Measurements from ENCODE around the gene TWIST1. TPM values are rescaled to one million over a fixed set of nuclear protein-coding genes. Genes with fewer than 3 reads are reported as not detected.
A peak's percentile ranks its signal among the peaks of the same experiment; 100 is the strongest.

TWIST1 gene
- total and polyA plus RNA-seq, 2 experiments from 2014 or later: 0.24 TPM

- peaks cover 13% of the 10 kb centered on the region; the same call in 1 of the 2 replicates for H4K20me1 ChIP-seq (replicated peaks; ENCODE audit: insufficient read depth)
- no peaks in the 10 kb centered on the region for H3K79me2 ChIP-seq (replicated peaks; ENCODE audit: insufficient read depth)
- H3K27me3 ChIP-seq (ENCODE audit: insufficient read depth): peaks cover 100% of the 10 kb centered on the region
- H3K9me2 ChIP-seq (ENCODE audit: insufficient read depth): no peaks in the 10 kb centered on the region
- DNase-seq (ENCODE audit: low spot score): peak; percentile 52
- H3K27ac Mint-ChIP-seq: no peak overlapping the region
- no peaks in the 10 kb centered on the region for H3K36me3 ChIP-seq (ENCODE audit: insufficient read depth)
- peaks cover 76% of the 10 kb centered on the region for H3K4me1 ChIP-seq (ENCODE audit: insufficient read depth)
- peak overlapping the region; percentile 52 for H3K4me3 Mint-ChIP-seq
- H3K9me3 Mint-ChIP-seq: no peaks in the 10 kb centered on the region; the same call in 2 of the 3 replicates
- H3K4me2 ChIP-seq: peak overlapping the region; percentile 78
- H3K27ac ChIP-seq (ENCODE audit: low read depth): no peak overlapping the region
- TF ChIP-seq NANOG (IDR thresholded peaks at IDR 0.05; ENCODE audit: borderline replicate concordance) (no peak), CTCF (conservative IDR thresholded peaks at IDR 0.05; ENCODE audit: low read depth in 2 of 2) (no peak), EZH2 (IDR thresholded peaks at IDR 0.05; ENCODE audit: low read depth, unreplicated experiment) (peak; percentile 52), CREB1 (CRISPR knock-in tag; IDR thresholded peaks at IDR 0.05; ENCODE audit: low read depth) (no peak), REST (IDR thresholded peaks at IDR 0.05; ENCODE audit: unreplicated experiment) (no peak), EZH2phosphoT487 (IDR thresholded peaks at IDR 0.05; ENCODE audit: unreplicated experiment) (no peak)
- peaks cover 55% of the 10 kb centered on the region for H3K4me1 Mint-ChIP-seq
- no peak for ATAC-seq
- peaks cover 28% of the 10 kb centered on the region for H3F3A ChIP-seq (replicated peaks; ENCODE audit: low read depth)
- peaks cover 99% of the 10 kb centered on the region for H3K27me3 Mint-ChIP-seq (ENCODE audit: insufficient read depth, low read depth, poor library complexity)
- H3K36me3 Mint-ChIP-seq (ENCODE audit: low read depth): no peaks in the 10 kb centered on the region
- H3K4me3 ChIP-seq: peak overlapping the region; percentile 50
- no peak overlapping the region for H2AFZ ChIP-seq
Measured at GRCh38 chr7:19111474-19112273, 5.8 kb downstream of the TWIST1 start.

- peaks cover 99% of the 10 kb centered on the region for H3K27me3 Mint-ChIP-seq (ENCODE audit: insufficient read depth, low read depth, poor library complexity)
- peaks cover 14% of the 10 kb centered on the region; the same call in 1 of the 2 replicates for H4K20me1 ChIP-seq (replicated peaks; ENCODE audit: insufficient read depth)
- no peaks in the 10 kb centered on the region for H3K79me2 ChIP-seq (replicated peaks; ENCODE audit: insufficient read depth)
- ATAC-seq (no peak), DNase-seq (ENCODE audit: low spot score) (no peak)
- H3F3A ChIP-seq (replicated peaks; ENCODE audit: low read depth): peaks cover 36% of the 10 kb centered on the region
- H3K4me2 ChIP-seq: peak overlapping the region; percentile 78
- no peaks in the 10 kb centered on the region; the same call in 2 of the 3 replicates for H3K9me3 Mint-ChIP-seq
- H3K4me3 ChIP-seq: peak overlapping the region; percentile 50
- H3K27me3 ChIP-seq (ENCODE audit: insufficient read depth): peaks cover 100% of the 10 kb centered on the region
- peaks cover 79% of the 10 kb centered on the region for H3K4me1 ChIP-seq (ENCODE audit: insufficient read depth)
- no peaks in the 10 kb centered on the region for H3K36me3 ChIP-seq (ENCODE audit: insufficient read depth)
- H3K4me3 Mint-ChIP-seq: peak overlapping the region; percentile 52; the same call in 2 of the 3 replicates
- H3K9me2 ChIP-seq (ENCODE audit: insufficient read depth): no peaks in the 10 kb centered on the region
- peaks cover 59% of the 10 kb centered on the region for H3K4me1 Mint-ChIP-seq
- H3K27ac ChIP-seq (ENCODE audit: low read depth): no peak overlapping the region
- no peak overlapping the region for H3K27ac Mint-ChIP-seq
- H3K36me3 Mint-ChIP-seq (ENCODE audit: low read depth): no peaks in the 10 kb centered on the region
- no peak overlapping the region for H2AFZ ChIP-seq
- no peak for TF ChIP-seq STAT1 (IDR thresholded peaks at IDR 0.05; ENCODE audit: unreplicated experiment)
- TF ChIP-seq NANOG (IDR thresholded peaks at IDR 0.05; ENCODE audit: borderline replicate concordance): no peak
- TF ChIP-seq EZH2phosphoT487 (IDR thresholded peaks at IDR 0.05; ENCODE audit: unreplicated experiment): no peak
- TF ChIP-seq CTCF (conservative IDR thresholded peaks at IDR 0.05; ENCODE audit: low read depth in 2 of 2): no peak
- TF ChIP-seq EZH2 (IDR thresholded peaks at IDR 0.05; ENCODE audit: low read depth, unreplicated experiment): no peak
- TF ChIP-seq POLR2AphosphoS5 (IDR thresholded peaks at IDR 0.05; ENCODE audit: low read depth): no peak
- no peak for TF ChIP-seq REST (IDR thresholded peaks at IDR 0.05; ENCODE audit: unreplicated experiment)
- no peak for TF ChIP-seq ETS1 (IDR thresholded peaks at IDR 0.05)
Measured at GRCh38 chr7:19110776-19111175, 6.7 kb downstream of the TWIST1 start.

All from GM23338 (cell line).